ENCODE data around the gene CCNI2. TPM values are rescaled to one million over a fixed set of nuclear protein-coding genes. Genes with fewer than 3 reads are reported as not detected.

CCNI2 gene
- total and polyA plus RNA-seq, 9 of the 15 experiments (the other 6 are each of a cell fraction or from before 2014, with no cell fraction given) = 0.05 to 1.7 (median 0.81) TPM; not detected in 5

- ChIA-PET CTCF (ENCODE audit: low intra/inter-chr PET ratio) (no interaction called here), POLR2A (interaction anchor here (0.9 to 4.0 kb wide), 5 partner anchors 14 to 407 kb away, joined by 3 to 20 read pairs (median 3); partner anchors contain the start of genes KIF3A and RAD50)
- FAIRE-seq = no peak
- H3K36me3 ChIP-seq (ENCODE audit: control insufficient read depth, insufficient read depth, low read length) = peaks cover 2% of the 10 kb centered on the region; the same call in 2 of the 3 replicates
- no peak overlapping the region for H2AFZ ChIP-seq (ENCODE audit: low read depth, low read length)
- H3K9me1 ChIP-seq (ENCODE audit: control insufficient read depth, insufficient read depth, low read length) = no peaks in the 10 kb centered on the region
- no peak overlapping the region for H3K27ac ChIP-seq (ENCODE audit: extremely low read depth, low read depth, low read length)
- intact Hi-C loops (cut with micrococcal nuclease) (loop anchor here (5.0 kb wide), 1 partner anchor 131 kb away; no protein-coding TSS in a partner anchor), in situ Hi-C loops (cut with MboI) (no loop called here)
- TF ChIP-seq ZNF436 (CRISPR knock-in tag; IDR thresholded peaks at IDR 0.05) (no peak), CEBPG (CRISPR knock-in tag; IDR thresholded peaks at IDR 0.05) (no peak), CEBPG (tag; conservative IDR thresholded peaks at IDR 0.05 in 1 of 2, IDR thresholded peaks at IDR 0.05 in 1 of 2) (0 out of 4 replicates have a peak, but pooled peaks of 1 of the 2 experiments have one; percentile 13)
- no peak overlapping the region for H3K4me3 ChIP-seq
- ATAC-seq = no peak
- H3K9ac ChIP-seq (ENCODE audit: insufficient read depth in 1 of 2, low read depth in 2 of 2, low read length in 2 of 2) = no peak overlapping the region
- DNase-seq (ENCODE audit: extremely low read depth in 1 of 4, low spot score in 3 of 4) = no peak
- H3K4me2 ChIP-seq (ENCODE audit: insufficient read depth, low read length) = no peak overlapping the region
- no peaks in the 10 kb centered on the region for H3K9me3 ChIP-seq (replicated peaks; ENCODE audit: control insufficient read depth, insufficient read depth, low read depth, low read length)
- no peaks in the 10 kb centered on the region for H3K27me3 ChIP-seq (ENCODE audit: control insufficient read depth in 2 of 2, insufficient read depth in 2 of 2, low read length in 2 of 2)
- H3K4me1 ChIP-seq (replicated peaks in 1 of 2; ENCODE audit: control insufficient read depth in 2 of 2, insufficient read depth in 2 of 2, low read length in 2 of 2) = peaks cover 0 to 4% of the 10 kb centered on the region in 2 experiments; a peak in 2 of 5 replicates
- H4K20me1 ChIP-seq (replicated peaks; ENCODE audit: control insufficient read depth, insufficient read depth, low read length) = no peaks in the 10 kb centered on the region; the same call in 1 of the 2 replicates
- H3K79me2 ChIP-seq (ENCODE audit: control insufficient read depth, insufficient read depth, low read length) = no peaks in the 10 kb centered on the region
- no TSS peak for BruUV-seq (replicated peaks)
- WGBS (ENCODE audit: insufficient coverage, low coverage, missing lambda C conversion rate) = 82% methylated on average over 7 of the region's 7 CpGs
These were observed 4.2 kb downstream of the CCNI2 start for GRCh38 chr5:132751444-132751843.

- no peak overlapping the region for H3K4me2 ChIP-seq (ENCODE audit: insufficient read depth, low read length)
- ATAC-seq (no peak), FAIRE-seq (no peak), DNase-seq (ENCODE audit: extremely low read depth in 1 of 4, low spot score in 3 of 4) (no peak)
- TF ChIP-seq ATF6 (CRISPR knock-in tag; IDR thresholded peaks at IDR 0.05) (no peak), HDAC1 (IDR thresholded peaks at IDR 0.05) (no peak), THRB (CRISPR knock-in tag; conservative IDR thresholded peaks at IDR 0.05) (no peak), L3MBTL2 (IDR thresholded peaks at IDR 0.05) (no peak), CC2D1A (IDR thresholded peaks at IDR 0.05) (no peak)
- H3K4me1 ChIP-seq (replicated peaks in 1 of 2; ENCODE audit: control insufficient read depth in 2 of 2, insufficient read depth in 2 of 2, low read length in 2 of 2) = peaks cover 0 to under 1% of the 10 kb centered on the region in 2 experiments; a peak in 2 of 5 replicates
- ChIA-PET CTCF (ENCODE audit: low intra/inter-chr PET ratio) (no interaction called here), POLR2A (interaction anchor here (1.0 to 4.0 kb wide), 3 partner anchors 11 to 18 kb away, joined by 3 to 20 read pairs (median 5); partner anchors contain the start of gene KIF3A)
- H3K27ac ChIP-seq (ENCODE audit: extremely low read depth, low read depth, low read length) = no peak overlapping the region
- H3K9ac ChIP-seq (ENCODE audit: insufficient read depth in 1 of 2, low read depth in 2 of 2, low read length in 2 of 2) = no peak overlapping the region
- no peaks in the 10 kb centered on the region for H3K79me2 ChIP-seq (ENCODE audit: control insufficient read depth, insufficient read depth, low read length)
- no peaks in the 10 kb centered on the region for H3K9me3 ChIP-seq (replicated peaks; ENCODE audit: control insufficient read depth, insufficient read depth, low read depth, low read length)
- no peaks in the 10 kb centered on the region for H3K27me3 ChIP-seq (ENCODE audit: control insufficient read depth in 2 of 2, insufficient read depth in 2 of 2, low read length in 2 of 2)
- intact Hi-C loops (cut with micrococcal nuclease) = loop anchor here (5.0 kb wide), 1 partner anchor 130 kb away; no protein-coding TSS in a partner anchor
- 70% methylated on average over 5 of the region's 5 CpGs for WGBS (ENCODE audit: insufficient coverage, low coverage, missing lambda C conversion rate)
- H3K4me3 ChIP-seq = no peak overlapping the region
- H4K20me1 ChIP-seq (replicated peaks; ENCODE audit: control insufficient read depth, insufficient read depth, low read length) = no peaks in the 10 kb centered on the region; the same call in 1 of the 2 replicates
- BruUV-seq (replicated peaks) = no TSS peak
- no peak overlapping the region for H2AFZ ChIP-seq (ENCODE audit: low read depth, low read length)
- in situ Hi-C loops (cut with MboI) = no loop called here
- H3K9me1 ChIP-seq (ENCODE audit: control insufficient read depth, insufficient read depth, low read length) = no peaks in the 10 kb centered on the region
- H3K36me3 ChIP-seq (ENCODE audit: control insufficient read depth, insufficient read depth, low read length) = peaks cover 7% of the 10 kb centered on the region; the same call in 2 of the 3 replicates
These were observed 4.8 kb downstream of the CCNI2 start for GRCh38 chr5:132751971-132752580.

Data from K562 (cell line).